Measurements from ENCODE around the gene CCNB1IP1.
"Not testable (repeated sequence)": the region's sequence is repeated elsewhere in the genome, so short reads cannot be mapped to it uniquely, and the experiment has no call there.

Gene CCNB1IP1, protein sequence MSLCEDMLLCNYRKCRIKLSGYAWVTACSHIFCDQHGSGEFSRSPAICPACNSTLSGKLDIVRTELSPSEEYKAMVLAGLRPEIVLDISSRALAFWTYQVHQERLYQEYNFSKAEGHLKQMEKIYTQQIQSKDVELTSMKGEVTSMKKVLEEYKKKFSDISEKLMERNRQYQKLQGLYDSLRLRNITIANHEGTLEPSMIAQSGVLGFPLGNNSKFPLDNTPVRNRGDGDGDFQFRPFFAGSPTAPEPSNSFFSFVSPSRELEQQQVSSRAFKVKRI

DNA sequence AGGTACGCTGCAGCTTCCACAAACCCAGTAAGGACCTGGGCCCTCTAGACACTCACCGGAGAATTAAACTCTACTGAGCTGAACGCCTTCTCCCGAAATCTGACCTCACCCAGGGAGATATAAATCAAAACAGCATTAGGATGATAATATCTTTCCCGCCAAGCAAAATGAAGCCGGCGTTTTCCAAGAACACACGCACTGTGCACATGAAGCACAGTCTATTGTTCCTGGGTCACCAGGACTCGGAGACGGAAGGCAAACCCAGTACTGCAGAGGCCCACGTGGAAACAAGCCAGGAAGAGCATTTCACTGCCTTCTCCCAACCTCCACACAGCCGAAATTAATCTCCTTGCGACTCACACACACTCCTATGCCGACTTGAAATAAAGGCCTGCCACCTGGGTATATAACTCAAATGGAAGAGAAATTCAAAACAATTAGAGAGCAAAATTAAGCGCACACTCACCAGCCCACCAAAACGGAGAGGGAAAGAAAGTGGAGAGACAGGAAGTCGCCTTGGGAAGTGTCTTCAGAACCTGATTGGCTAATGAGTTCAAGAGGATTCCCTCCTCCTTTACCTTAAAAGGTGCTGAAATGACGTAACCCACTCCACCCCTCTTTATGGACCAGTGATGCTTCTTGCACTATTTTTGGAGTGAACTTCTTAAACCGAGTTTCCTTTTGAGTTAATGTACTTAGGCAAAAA, at the start of gene CCNB1IP1:
Gene CCNB1IP1 (minus strand): TSS at position 492 of the 706 bp plus-strand sequence. CDS start 16,756 bp downstream, outside the sequence.
- peak; percentile 47 for DNase-seq

DNA sequence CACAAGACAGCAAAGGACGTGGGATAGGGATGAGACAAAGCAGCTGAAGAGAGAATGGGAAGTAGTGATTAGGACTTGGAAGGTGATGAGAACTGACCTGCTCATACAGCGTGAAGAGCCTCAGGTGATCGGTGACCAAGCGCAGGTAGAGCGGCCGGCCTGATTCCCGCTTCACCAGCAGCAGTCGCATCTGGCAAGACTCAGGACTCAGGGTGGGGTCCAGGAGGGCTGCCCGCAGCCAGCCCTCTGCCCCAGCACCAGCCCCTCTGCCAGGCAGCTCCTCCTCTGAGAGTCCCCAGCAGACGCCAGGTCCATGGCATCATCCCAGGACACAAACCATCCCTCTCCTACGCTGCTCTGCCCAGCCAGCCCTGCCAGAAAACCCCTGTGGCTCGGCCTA, 49.4 kb upstream of the CCNB1IP1 start:
- DNase-seq, result no peak

DNA sequence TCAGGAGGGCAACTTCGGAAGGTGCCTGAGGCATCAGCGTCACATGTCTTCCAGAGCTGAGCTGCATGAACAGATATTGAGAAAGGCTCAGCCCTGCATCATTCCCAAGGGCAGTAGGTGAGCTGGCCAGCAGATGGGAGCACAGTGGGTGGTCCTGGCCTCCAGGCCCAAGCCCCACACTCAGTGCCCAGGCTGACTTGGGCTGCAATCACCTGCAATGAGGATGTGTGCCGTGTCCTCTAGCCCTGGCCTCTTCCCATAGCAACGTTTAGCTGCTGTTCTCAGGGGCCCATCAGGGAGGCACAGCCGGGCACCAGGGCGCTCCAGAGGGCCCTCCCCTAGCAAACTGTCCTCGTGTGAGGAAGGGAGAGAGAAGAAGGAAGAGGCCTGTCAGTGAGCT, 48.3 kb upstream of the CCNB1IP1 start:
- DNase-seq, result no peak

DNA sequence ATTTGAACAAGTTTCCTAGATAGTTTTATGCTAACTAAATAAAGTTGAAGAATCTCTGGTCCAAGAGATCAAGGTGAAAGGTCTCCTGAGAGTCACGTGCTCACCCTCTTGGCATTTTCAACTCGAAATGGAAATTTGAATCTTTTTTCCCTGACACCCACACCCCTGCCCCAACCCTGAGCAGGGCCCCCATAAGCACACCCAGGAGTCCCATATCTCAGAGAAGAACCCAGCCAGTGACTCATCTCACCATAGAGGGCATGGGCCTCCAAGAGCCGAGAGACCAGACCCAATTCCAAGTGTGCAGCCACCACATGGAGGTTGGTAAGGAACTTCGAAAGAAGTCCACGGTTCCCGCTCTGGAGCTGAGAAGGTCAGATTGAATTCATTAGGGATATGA, 47.6 kb upstream of the CCNB1IP1 start:
- DNase-seq, result no peak

DNA sequence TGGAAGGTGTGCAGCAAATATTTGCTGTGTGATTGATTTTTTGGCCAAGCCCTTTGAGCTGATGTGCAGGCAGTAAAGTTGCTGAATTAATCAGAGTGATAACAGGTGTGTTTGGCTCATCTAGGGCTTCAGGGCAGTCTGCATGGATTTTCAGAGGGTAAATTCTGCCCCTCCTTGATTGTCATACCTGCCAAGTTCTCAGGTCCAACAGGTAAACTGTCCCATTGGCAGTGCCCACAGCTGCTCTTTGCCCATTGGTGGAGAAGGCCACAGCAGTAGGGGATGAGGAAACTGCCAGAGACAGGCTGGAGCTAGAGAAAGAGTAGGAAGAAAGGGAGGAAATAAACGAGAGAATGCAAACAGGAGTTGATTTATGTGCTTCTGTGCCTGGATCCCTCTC, 46.7 kb upstream of the CCNB1IP1 start:
- DNase-seq, result no peak

DNA sequence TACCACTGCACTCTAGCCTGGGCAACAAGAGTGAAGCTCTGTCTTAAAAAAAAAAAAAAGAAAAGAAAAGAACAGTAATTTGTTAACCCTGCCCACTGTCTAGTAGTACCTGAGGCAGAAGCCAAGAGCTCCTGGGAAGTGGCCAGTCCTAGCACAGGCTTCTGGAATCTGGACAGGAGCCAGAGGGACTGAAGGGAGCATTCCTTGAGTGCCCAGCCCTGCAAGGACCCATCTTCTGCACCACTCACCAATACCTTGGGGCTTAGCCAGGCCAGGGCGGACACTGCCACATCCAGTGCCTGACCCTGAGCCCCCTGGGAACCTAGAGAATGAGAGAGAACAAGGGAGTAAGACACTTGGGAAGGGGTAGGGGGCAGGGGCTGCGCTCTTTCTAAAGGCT, 44.1 kb upstream of the CCNB1IP1 start:
- DNase-seq, result no peak

DNA sequence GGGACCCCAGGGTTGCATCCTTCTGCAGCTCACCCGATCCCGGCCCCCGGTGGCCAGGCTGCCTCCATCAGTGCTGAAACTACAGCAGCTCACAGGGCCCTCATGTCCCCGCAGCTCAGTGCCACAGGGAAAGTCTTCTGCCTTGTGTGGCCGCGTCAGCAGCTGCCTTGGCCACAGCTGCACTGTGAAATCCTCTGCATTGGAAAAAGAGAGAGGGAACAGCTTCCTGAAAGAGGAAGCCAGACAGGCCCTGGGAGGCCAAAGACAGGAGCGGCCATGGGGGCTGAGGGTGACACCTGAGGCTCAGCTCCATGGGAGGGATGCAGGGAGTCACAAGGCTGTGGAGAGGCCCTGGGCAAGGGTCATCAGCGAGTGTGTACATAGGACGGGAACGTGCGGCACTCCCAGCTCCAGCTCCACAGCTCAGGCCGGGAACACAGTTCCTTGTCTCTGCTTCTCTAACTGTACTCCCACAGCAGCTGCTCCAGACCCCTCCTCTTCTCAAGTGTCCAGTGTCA, 43.1 kb upstream of the CCNB1IP1 start:
- DNase-seq, result no peak

DNA sequence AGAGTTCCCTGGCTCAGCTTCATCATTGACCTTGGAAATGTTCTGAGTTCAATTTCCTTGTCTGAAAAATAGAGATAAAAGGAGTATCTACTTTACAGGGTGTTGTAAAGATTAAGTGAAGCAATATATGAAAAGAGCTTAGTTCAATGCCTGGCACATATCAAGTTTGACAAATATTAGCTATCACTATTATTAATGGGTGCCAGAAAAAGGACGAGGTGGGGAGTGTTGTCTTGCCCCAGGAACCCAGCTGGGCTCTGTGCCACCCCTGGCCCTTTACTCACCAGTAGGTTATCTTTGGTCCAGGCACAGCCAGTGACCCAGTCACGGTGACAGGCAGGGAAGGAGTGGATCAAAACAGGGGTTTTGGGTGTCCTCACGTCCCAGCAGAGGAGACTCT, 42.4 kb upstream of the CCNB1IP1 start:
- DNase-seq, result no peak

DNA sequence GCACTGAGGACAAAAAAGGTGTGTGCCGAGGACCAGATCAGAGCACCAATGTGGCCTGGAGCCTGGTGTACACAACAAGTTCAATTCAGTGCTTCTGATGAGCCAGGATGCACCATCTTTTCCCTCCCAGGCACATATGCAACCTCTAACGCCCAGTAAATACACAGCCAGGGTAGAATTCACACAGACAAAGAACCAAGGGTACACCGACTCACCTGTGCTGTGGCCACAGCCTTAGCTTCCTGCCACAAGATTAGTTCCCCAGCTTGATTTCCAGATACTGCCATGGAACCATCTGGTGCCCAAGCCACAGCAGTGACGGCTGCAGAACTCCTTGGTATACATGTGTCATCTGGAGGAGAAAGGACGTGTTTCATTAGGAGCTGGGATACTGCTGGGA, 39.7 kb upstream of the CCNB1IP1 start:
- DNase-seq, result no peak

DNA sequence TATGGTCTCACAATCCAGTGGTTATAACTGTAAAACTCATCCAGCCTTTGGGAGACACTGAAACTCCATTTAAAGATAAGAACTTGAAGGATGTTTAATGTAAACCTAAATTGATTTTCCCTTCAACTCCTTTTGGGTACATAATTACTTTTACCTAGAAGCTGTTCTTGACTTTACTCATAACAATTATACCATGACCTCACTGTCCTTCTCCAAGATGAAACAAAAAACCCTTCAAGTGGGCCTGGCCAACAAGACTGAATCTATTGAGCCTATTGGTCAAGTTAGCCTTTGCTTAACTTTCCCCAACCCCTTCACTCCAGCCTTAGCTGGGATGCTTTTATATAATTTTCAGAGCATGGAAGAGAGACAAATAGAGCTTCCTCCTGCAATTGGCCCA, 32.8 kb upstream of the CCNB1IP1 start:
- DNase-seq, result no peak

DNA sequence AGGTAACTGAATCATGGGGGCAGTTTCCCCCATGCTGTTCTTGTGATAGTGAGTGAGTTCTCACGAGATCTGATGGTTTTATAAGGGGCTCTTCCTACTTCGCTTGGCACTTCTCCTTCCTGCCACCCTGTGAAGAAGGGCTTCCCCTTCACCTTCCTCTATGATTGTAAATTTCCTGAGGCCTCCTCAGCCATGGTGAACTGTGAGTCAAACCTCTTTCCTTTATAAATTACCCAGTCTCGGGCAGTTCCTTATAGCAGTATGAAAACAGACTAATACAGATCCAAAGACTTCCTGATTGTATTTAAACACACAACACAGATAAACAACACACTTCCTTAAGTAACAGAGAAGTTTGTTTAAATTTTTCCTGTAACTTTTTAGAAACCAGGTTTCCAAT, 25.4 kb upstream of the CCNB1IP1 start:
- DNase-seq, result not testable (repeated sequence)

DNA sequence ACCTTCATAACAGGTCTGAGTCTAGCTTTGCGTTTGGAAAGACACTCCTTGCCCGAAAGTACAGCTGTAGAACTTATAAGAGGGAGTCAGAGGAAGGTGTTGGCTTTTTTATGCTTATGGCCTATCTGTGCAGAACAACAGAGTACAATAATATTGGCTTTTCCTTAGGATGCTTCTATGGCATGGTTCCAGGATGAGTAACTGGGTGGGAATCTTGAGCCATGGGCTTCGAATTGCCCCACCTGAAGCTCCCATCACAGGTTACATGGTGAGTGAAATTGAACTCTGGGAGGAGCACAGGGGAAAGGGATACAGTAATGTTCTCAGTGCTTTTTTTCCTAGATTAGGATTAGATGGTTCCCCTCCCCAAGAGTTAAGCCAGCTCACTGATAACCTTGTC, 23.3 kb upstream of the CCNB1IP1 start:
- no peak for DNase-seq

DNA sequence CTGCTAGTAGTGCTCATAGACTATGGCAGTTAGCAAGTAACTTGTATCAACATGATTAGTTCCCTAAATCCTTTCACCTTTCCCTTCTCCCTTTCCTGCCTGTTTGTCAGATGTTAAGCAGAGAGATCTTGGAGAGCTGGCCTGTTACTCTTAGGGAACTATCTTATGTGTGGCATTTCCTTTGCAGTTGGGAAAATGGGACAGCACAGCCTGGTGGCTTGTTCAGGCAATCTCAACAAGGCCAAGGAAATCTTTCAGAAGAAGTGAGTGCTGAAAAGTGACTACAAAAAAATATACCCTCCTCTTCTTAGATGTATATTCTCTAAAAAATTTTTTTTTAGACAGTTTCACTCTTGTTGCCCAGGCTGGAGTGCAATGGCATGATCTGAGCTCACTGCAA, 17.8 kb upstream of the CCNB1IP1 start:
- no peak for DNase-seq

DNA sequence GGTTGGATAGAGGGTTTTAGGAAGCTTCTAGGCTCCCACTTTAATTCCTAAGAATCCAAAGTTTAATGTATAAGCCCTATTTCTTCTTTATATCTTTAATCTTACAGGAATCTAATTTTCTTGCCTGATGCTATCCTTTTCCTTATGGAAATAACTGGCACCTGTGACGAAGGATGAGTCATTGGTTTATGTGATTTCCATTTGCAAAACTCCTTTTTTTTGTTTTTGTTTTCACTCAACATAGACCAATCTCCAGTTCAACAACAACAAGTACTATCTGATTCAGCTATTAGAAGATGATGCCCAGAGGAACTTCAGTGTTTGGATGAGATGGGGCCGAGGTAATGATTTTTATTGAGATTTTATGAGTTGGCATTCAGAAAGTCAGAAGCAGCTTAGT, 17.2 kb upstream of the CCNB1IP1 start:
- no peak for DNase-seq

DNA sequence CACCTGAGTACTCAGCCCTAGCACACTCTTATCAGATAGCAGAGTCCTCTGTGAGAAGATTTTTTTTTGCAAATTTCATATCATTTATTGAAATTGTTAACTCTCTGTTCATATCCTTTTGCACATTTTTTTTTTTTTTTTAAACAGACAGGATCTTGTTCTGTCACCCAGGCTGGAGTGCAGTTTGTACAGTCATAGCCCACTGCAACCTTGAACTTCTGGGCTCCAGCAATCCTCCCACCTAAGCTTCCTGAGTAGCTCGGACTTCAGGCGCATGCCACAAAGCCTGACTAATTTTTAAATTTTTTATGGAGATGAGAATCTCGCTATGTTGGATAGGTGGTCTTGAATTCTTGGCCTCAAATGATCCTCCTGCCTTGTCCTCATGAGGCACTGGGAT, 14.7 kb upstream of the CCNB1IP1 start:
- DNase-seq, result no peak

DNA sequence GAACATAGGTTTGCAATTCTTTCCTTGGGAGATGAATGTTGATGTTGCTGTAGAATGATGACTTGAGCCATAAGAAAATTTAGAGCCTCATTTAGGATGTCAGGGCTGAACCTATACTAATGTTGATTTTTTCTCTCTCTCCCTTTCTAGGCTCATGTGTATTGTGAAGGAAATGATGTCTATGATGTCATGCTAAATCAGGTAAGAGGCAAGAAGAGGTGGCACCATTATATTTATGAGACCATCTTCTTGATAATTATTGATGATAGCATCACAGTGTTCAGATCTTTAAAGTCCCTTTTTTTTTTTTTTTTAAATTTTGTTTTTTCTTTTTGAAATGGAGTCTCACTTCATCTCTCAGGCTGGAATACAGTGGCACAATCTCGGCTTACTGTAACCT, 13.6 kb upstream of the CCNB1IP1 start:
- no peak for DNase-seq

DNA sequence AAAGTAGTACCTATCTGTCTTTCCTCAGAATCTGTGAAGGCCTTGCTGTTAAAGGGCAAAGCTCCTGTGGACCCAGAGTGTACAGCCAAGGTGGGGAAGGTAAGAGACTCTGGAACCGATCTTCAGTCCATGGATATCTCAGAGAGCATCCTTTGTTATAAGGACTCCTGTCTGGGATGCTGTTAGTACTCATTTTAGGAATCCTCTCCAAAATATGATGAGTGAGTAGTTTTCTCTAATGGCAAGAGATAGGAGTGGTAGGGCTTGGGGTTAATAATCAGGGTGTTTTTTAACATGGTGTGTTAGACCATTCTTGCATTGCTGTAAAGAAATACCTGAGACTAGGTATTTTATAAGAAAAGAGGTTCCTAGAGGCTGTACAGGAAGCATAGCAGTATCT, 12.3 kb upstream of the CCNB1IP1 start:
- DNase-seq, result no peak

DNA sequence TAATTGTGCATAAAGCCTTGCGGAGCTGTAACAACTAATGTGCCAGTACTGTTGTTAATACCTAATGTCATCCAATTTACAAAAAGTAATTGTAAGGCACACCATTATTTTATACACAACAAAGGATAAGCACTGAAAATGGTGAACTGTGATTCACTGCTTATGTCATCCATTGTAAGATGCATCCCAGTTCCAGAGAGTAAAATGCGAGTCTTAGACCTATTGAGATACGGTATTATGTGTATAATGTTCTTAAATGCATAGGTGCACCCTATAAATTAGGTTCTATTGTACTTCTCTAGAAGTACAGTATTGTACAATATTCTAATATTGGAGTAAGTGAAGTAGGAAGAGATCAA, 10.8 kb upstream of the CCNB1IP1 start:
- no peak for DNase-seq

DNA sequence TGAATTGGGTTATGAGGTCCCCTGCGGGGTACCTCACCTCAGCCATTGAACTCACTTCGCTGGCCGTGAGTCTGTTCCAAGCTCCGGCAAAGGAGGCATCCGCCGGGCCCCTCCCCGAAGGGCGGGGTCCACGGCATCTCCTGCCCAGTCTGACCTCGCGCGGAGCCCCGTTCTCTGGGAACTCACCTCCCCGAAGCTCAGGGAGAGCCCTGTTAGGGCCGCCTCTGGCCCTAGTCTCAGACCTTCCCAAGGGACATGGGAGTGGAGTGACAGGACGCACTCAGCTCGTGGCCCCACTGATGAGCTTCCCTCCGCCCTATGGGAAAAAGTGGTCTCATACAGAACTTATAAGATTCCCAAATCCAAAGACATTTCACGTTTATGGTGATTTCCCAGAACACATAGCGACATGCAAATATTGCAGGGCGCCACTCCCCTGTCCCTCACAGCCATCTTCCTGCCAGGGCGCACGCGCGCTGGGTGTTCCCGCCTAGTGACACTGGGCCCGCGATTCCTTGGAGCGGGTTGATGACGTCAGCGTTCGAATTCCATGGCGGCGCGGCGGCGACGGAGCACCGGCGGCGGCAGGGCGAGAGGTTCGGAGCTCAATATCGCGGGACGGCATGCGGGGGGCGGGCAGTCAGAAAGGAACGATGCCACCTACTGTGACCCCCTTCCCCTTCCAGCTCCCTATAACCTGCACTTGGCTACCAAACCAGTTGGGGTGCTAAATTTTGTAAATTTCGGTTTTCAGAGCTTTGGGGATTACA, 10.2 kb upstream of the CCNB1IP1 start, which contains the start of gene PARP2:
Gene PARP2 (plus strand): TSS at position 544 of the 770 bp plus-strand sequence. CDS start 7 bp downstream, at position 551.
- DNase-seq, result peak; percentile 32

DNA sequence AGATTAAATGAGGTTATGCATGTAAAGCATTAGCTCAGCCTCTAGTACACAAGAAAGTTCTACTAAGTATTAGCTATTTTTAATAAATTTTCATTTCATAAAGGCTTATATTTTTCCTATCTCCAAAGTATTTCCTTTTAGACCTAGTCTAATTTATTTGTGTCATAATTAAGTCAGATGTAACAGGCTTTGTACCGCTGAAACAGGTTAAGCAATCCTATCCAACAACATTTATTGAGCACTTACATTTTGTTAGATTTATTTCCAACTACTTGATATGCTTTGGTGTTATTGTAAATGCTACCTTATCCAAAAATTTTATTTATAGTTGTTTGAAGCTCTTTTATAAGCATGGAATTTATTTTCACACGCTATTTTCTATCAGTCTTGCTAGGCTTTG, 8.6 kb upstream of the CCNB1IP1 start:
- no peak for DNase-seq

DNA sequence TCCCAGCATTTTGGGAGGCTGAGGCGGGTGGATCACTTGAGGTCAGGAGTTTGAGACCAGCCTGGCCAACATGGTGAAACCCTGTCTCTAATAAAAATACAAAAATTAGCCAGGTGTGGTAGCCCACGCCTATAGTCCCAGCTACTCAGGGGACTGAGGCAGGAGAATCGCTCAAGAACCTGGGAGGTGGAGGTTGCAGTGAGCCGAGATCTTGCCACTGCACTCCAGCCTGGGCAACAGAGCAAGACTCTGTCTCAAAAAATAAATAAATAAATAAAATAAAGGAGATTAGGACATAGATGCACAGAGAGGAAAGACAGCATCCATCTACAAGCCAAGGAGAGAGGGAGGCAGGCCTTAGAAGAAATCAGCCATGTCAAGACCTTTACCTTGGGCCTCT, 8.0 kb upstream of the CCNB1IP1 start:
- DNase-seq, result not testable (repeated sequence)

DNA sequence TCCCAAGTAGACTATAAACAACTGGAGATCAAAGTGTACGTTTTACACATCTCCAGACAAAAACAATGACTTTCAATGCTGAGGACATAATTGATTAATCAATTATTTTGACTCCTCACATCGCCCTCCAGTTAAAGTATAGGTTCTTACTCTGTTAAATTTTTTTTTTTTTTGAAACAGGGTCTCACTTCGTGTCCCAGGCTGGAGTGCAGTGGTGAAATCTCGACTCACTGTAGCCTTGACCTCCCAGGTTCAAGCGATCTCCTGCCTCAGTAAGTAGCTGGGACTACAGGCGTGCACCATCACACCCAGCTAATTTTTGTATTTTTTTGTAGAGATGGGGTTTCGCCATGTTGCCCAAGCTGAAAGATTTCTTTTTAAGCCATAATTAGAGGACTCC, 938 bp upstream of the CCNB1IP1 start:
- DNase-seq, result no peak

DNA sequence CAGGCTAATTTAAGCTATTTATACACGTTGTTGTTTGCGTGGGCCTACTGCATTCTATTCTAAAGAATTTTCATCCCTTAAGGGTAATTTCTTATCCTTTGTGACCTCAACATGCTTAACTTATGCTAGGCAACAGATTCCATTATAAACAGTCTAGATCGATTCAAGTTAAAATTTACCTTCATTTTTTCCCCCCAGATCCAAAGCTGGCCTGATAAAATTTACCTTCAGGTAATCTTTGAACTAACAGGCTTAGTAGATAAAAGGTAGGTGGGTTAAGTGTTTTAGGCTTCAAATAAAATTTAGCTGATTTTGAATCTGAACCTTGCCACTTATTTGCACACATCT, 389 bp upstream of the CCNB1IP1 start:
- DNase-seq, result no peak

DNA sequence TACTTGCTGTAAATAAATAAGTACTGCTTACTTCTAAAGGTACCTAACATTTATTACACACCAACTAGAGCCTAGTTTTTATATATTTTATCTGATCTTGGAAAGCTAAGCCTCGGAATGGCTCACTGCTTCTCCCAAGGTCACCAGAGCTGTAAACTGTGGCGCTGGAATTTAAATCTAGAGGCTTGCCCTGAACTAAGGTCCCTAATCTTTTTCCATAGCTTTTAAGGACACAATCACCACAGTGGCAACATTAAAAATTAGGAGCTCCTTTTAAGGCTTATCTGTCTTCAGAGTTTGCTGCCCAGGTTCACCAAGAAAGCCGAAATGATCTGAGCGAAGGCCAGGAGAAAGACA, 670 bp downstream of the CCNB1IP1 start:
- no peak for DNase-seq
